RCC 7860 (cell line): ENCODE measurements around the gene LEKR1.
A peak's percentile ranks its signal among the peaks of the same experiment; 100 is the strongest.
"Not testable (repeated sequence)": the region's sequence is repeated elsewhere in the genome, so short reads cannot be mapped to it uniquely, and the experiment has no call there.

Experiments used
- DNase-seq: peaks from one replicate; pipeline ENCODE4 v3.0.0-alpha.2; 2015; ENCODE audit warnings: low spot score
- FAIRE-seq: peaks from 2 replicates; lab custom pipeline; 2012; peaks lifted over from hg19 to GRCh38; lab: Jason Lieb, UNC

The LEKR1 gene

GRCh38 chr3:156897851-156898250 is 71.7 kb downstream of the LEKR1 start:
- not testable (repeated sequence) for DNase-seq, FAIRE-seq

GRCh38 chr3:156898296-156898880 is 72.2 kb downstream of the LEKR1 start:
- FAIRE-seq (no peak), DNase-seq (no peak)

DNA sequence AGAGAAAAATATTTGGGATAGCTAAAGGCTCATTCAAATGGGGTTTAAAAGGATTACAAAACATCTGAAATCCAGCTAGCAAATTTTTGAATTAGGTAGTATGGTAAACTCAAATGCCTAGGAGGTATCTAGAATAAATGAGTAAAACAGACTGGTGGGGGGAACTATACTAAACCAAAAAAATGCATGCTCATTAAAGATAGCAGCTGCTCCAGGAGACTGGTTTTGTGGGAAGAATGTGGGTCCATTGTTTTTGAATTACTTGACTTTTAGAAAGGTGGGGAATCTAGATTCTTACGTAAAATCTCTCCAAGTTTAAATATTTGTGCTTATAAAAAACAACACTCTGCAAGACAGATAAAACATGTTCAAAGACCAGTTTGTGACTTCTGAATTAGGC is 73.8 kb downstream of the LEKR1 start:
- DNase-seq (no peak), FAIRE-seq (no peak)

- peak; percentile 44 for FAIRE-seq
- DNase-seq: no peak
These were observed 76.8 kb downstream of the LEKR1 start for GRCh38 chr3:156902916-156903315.

DNA sequence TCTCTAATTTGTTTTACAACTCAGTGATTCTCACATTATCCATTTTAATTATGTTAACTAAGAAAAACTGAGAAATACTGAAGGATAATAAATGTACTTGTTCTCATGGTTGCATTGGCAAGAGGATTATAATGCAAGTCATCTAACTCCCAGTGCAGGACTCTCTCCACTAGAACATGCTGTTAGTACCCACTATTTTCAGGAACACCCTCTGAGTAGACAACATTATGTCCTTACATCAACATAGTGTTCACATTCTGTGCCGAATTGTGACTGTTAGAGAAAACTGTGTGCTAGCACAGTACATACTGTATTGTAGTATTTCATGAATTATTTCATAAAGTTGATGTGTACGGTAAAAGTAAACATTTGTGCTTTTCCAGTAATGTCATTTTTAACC is 80.1 kb downstream of the LEKR1 start:
- DNase-seq (no peak), FAIRE-seq (no peak)

GRCh38 chr3:156908398-156908797 is 82.2 kb downstream of the LEKR1 start:
- no peak for DNase-seq
- no peak for FAIRE-seq

DNA sequence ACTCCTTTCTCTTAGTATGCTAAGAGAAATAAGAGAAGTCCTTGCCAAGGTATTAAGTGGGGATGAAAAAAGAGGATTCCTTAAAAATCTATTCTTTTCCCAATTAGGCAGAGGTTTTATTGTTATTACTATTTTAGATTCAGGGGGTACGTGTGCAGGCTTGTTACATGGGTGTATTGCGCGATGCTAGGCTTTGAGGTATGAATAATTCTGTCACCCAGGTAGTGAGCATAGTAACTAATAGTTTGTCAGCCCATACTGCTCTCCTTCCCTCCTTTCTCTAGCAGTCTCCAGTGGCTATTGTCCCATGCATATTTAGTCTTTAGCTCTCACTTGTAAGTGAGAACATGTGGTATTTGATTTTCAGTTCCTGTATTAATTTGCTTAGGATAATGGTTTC is 83.9 kb downstream of the LEKR1 start:
- DNase-seq (no peak), FAIRE-seq (no peak)

DNA sequence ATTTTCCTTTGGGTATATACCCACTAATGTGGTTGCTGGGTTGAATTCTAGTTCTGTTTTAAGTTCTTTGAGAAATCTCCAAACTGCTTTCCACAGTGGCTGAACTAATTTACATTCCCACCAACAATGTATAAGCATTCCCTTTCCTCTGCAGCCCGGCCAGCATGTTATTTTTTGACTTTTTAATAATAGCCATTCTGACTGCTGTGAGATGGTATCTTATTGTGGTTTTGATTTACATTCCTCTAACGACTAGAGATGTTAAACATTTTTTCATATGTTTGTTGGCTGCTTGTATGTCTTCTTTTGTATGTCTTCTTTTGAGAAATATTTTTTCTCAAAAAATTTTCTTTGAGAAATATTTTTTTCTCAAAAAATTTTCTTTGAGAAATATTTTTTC is 84.7 kb downstream of the LEKR1 start:
- FAIRE-seq: peak; percentile 87
- not testable (repeated sequence) for DNase-seq

GRCh38 chr3:156914300-156914699 is 88.1 kb downstream of the LEKR1 start:
- not testable (repeated sequence) for FAIRE-seq, DNase-seq

DNA sequence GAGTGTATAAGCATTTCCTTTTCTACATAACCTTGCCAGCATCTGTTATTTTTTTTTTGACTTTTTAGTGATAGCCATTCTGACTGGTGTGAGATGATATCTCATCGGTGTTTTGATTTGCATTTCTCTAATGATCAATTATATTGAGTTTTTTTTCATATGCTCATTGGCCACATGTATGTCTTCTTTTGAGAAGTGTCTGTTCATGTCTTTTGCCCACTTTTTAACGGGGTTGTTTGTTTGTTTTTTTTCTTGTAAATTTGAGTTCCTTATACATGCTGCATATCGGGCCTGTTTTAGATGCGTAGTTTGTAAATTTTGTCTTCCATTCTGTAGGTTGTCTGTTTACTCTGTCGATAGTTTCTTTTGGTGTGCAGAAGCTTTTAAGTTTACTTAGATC is 89.2 kb downstream of the LEKR1 start:
- FAIRE-seq: no peak

GRCh38 chr3:156918746-156919145 is 92.6 kb downstream of the LEKR1 start:
- FAIRE-seq: no peak
- no peak for DNase-seq

More for the DNA sequence above, 89.2 kb downstream of the LEKR1 start:
- no peak for DNase-seq

DNA sequence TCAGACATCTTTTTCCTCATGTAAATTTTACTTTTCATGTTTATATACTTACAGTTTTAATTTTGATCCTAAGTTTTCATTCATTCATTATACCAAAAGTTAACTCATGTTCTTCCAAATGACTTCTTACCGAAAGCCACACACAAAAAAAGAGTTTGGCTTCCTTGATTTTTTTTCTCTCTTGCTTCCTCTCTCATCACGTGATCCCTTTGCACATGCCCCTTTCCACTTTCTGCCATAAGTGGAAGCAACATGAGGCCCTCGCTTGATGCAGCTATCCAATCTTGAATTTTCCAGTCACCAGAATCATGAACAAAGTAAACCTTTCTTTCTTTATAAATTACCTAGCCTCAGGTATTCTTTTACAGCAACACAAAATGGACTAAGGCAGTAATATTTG is 93.7 kb downstream of the LEKR1 start:
- FAIRE-seq: no peak
- no peak for DNase-seq

GRCh38 chr3:156920399-156920798 is 94.2 kb downstream of the LEKR1 start:
- DNase-seq (no peak), FAIRE-seq (peak; percentile 5)

DNA sequence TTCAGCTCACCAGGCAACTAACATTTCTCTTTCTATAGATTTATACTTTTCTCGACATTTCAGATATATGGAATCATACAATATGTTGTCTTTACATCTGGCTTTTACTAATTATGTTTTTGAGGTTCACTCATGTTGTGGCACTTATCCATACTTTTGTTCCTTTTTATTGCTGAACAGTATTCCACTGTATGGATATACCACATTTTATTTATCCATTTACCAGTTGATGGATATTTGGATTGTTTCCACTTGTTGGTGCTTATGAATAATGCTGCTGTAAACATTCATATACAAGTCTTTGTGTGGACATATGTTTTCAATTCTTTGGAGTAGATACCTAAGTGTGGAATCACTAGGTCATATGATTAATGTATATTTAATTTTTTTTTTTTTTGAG is 97.2 kb downstream of the LEKR1 start:
- FAIRE-seq (no peak), DNase-seq (no peak)

DNA sequence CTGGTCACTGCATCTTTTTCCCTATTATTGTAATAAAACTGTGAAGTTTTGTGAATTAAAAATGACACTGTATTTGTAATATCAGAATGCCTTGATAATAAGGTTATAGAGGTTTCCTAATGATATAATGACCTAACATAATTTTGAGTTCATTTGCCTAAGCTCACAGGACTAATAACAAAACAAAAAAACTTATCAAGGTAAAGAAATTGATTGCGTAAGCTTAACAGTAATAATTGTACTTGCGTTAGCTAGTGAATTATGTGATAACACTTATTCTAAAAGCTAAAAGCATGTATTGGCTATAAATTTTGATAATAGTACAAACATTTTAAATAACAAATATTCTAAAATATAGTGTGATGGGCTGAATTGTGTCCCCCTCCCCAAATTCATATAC is 112.6 kb downstream of the LEKR1 start:
- FAIRE-seq: no peak
- no peak for DNase-seq

GRCh38 chr3:156939315-156939714 is 113.2 kb downstream of the LEKR1 start:
- DNase-seq (no peak), FAIRE-seq (no peak)

- no peak for DNase-seq
- no peak for FAIRE-seq
These were observed 115.2 kb downstream of the LEKR1 start for GRCh38 chr3:156941311-156941710.

GRCh38 chr3:156948402-156949210 is 122.5 kb downstream of the LEKR1 start:
- DNase-seq: no peak
- no peak for FAIRE-seq

- DNase-seq: no peak
These were observed 125.9 kb downstream of the LEKR1 start for GRCh38 chr3:156952011-156952410.

GRCh38 chr3:156957715-156958114 is 131.6 kb downstream of the LEKR1 start:
- DNase-seq: no peak
- no peak for FAIRE-seq

More at GRCh38 chr3:156952011-156952410, 125.9 kb downstream of the LEKR1 start:
- no peak for FAIRE-seq

DNA sequence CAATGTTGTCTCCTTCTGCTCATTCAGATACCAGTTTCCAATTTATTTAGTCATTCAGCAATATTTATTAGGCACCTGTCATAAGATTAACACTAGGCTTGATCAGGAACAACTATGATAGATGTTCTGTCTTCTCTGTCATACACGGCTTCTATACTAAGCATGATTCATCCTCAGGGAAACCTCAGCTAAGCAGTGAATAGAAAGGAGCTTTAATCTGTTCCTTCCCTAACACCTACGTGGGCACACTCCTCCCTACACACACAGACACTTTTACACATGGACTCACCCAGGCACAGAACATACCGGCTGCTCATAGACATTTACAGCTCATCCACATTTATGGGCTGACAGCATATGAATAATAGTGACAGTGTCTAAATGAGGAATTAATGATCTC is 136.9 kb downstream of the LEKR1 start:
- DNase-seq (no peak), FAIRE-seq (no peak)

DNA sequence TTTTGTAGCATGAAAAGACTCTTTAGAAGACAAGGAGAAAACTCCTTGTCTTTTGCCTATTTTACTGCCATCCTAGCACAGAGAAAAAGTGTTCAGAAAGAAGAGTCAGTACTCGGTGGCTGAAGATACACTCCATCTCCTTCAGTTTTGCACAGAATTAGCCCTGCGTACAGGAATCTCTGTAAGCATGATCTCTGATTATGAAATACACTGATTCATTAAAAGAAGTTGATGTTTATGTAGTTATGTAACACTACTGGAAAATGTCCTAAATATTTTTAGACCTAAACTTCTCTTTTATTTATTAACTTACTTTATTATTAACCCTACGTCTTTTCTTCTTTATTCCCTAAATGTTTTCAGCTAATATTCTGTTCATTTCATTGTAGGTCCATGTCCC is 138.4 kb downstream of the LEKR1 start:
- FAIRE-seq (no peak), DNase-seq (no peak)
